ENCODE measurements around the gene TCTN2. TPM values are rescaled to one million over a fixed set of nuclear protein-coding genes. Genes with fewer than 3 reads are reported as not detected.

Gene TCTN2
- polyA plus RNA-seq, 3 donors, result 0.24 to 1.1 TPM; not detected in 1

GRCh38 chr12:123643911-123644310 is 27.0 kb upstream of the TCTN2 start:
- H3K27ac Mint-ChIP-seq, result no peak overlapping the region
- Histone ChIP-seq H4K20me1 (ENCODE audit: insufficient read depth, low read length) (no peaks in the 10 kb centered on the region), H3K9me3 (replicated peaks in 1 of 2; ENCODE audit: control insufficient read depth in 1 of 2, insufficient read depth in 1 of 2, low read length in 2 of 2) (no peaks in the 10 kb centered on the region), H3K27ac (ENCODE audit: low read depth in 1 of 2, low read length in 2 of 2) (no peak overlapping the region), H3K36me3 (replicated peaks in 1 of 2; ENCODE audit: control insufficient read depth in 1 of 2, insufficient read depth in 2 of 2, low read length in 2 of 2) (peaks cover 31 to 80% of the 10 kb centered on the region in 2 donors), H2AFZ (ENCODE audit: insufficient read depth, low read depth, low read length, poor library complexity, severe bottlenecking) (no peak overlapping the region), H3K79me2 (ENCODE audit: insufficient read depth, low read length) (no peaks in the 10 kb centered on the region), H3K4me3 (replicated peaks in 1 of 3; ENCODE audit: low read depth in 2 of 3, low read length in 3 of 3) (no peak overlapping the region), H3K27me3 (ENCODE audit: control insufficient read depth in 2 of 2, insufficient read depth in 2 of 2, low read length in 2 of 2) (no peaks in the 10 kb centered on the region), H3K4me1 (ENCODE audit: control insufficient read depth in 1 of 2, insufficient read depth in 2 of 2, low read length in 2 of 2) (no peaks in the 10 kb centered on the region), H3K4me2 (replicated peaks; ENCODE audit: extremely low read depth, low read length, poor library complexity, severe bottlenecking) (no peak overlapping the region), H3K9ac (ENCODE audit: insufficient read depth, low read length, poor library complexity, severe bottlenecking) (no peak overlapping the region)
- no peak for DNase-seq
- WGBS (ENCODE audit: insufficient coverage), result 100% methylated on average over 2 of the region's 7 CpGs
- no peaks in the 10 kb centered on the region for H3K9me3 Mint-ChIP-seq
- no peak overlapping the region for H3K4me3 Mint-ChIP-seq
- intact Hi-C loops (cut with micrococcal nuclease), result no loop called here
- no peaks in the 10 kb centered on the region for H3K4me1 Mint-ChIP-seq
- H3K27me3 Mint-ChIP-seq (ENCODE audit: low read depth in 3 of 3), result peaks cover 0 to 2% (median 0%) of the 10 kb centered on the region in 3 donors
- H3K36me3 Mint-ChIP-seq, result peaks cover 40 to 70% of the 10 kb centered on the region in 2 donors
- no peak for TF ChIP-seq CTCF (IDR thresholded peaks at IDR 0.05)

GRCh38 chr12:123645380-123645779 is 25.5 kb upstream of the TCTN2 start:
- Histone ChIP-seq H3K9me3 (replicated peaks in 1 of 2; ENCODE audit: control insufficient read depth in 1 of 2, insufficient read depth in 1 of 2, low read length in 2 of 2) (no peaks in the 10 kb centered on the region), H3K27me3 (ENCODE audit: control insufficient read depth in 2 of 2, insufficient read depth in 2 of 2, low read length in 2 of 2) (no peaks in the 10 kb centered on the region), H3K36me3 (replicated peaks in 1 of 2; ENCODE audit: control insufficient read depth in 1 of 2, insufficient read depth in 2 of 2, low read length in 2 of 2) (peaks cover 31 to 87% of the 10 kb centered on the region in 2 donors), H3K27ac (ENCODE audit: low read depth in 1 of 2, low read length in 2 of 2) (no peak overlapping the region), H4K20me1 (ENCODE audit: insufficient read depth, low read length) (no peaks in the 10 kb centered on the region), H3K79me2 (ENCODE audit: insufficient read depth, low read length) (no peaks in the 10 kb centered on the region), H3K9ac (ENCODE audit: insufficient read depth, low read length, poor library complexity, severe bottlenecking) (no peak overlapping the region), H2AFZ (ENCODE audit: insufficient read depth, low read depth, low read length, poor library complexity, severe bottlenecking) (no peak overlapping the region), H3K4me3 (replicated peaks in 1 of 3; ENCODE audit: low read depth in 2 of 3, low read length in 3 of 3) (no peak overlapping the region), H3K4me2 (replicated peaks; ENCODE audit: extremely low read depth, low read length, poor library complexity, severe bottlenecking) (no peak overlapping the region), H3K4me1 (ENCODE audit: control insufficient read depth in 1 of 2, insufficient read depth in 2 of 2, low read length in 2 of 2) (no peaks in the 10 kb centered on the region)
- intact Hi-C loops (cut with micrococcal nuclease), result no loop called here
- DNase-seq, result no peak
- TF ChIP-seq CTCF (IDR thresholded peaks at IDR 0.05), result no peak
- peak overlapping the region in 1 of 7 donors; percentile 8 for H3K27ac Mint-ChIP-seq
- WGBS (ENCODE audit: insufficient coverage), result 100% methylated on average over 3 of the region's 3 CpGs
- no peaks in the 10 kb centered on the region for H3K9me3 Mint-ChIP-seq
- H3K27me3 Mint-ChIP-seq (ENCODE audit: low read depth in 3 of 3), result peaks cover 0 to 2% (median 0%) of the 10 kb centered on the region in 3 donors
- no peak overlapping the region for H3K4me3 Mint-ChIP-seq
- no peaks in the 10 kb centered on the region for H3K4me1 Mint-ChIP-seq
- peaks cover 44 to 75% of the 10 kb centered on the region in 2 donors for H3K36me3 Mint-ChIP-seq

Measured in CD14-positive monocyte (primary cell).